GM21423 (cell line): ENCODE measurements around the gene ZNF91.
A peak's percentile ranks its signal among the peaks of the same experiment; 100 is the strongest.
"Not testable (repeated sequence)": the region's sequence is repeated elsewhere in the genome, so short reads cannot be mapped to it uniquely, and the experiment has no call there.

Experiments used
- ATAC-seq: cut with Tn5 transposase; IDR thresholded peaks from one replicate; pipeline ENCODE4 v1.9.1; 2021; ENCODE audit warnings: mild to moderate bottlenecking, moderate library complexity; ENCODE audit not compliant: unreplicated experiment

Gene ZNF91

GRCh38 chr19:23395041-23395721 lies at the start of gene ZNF91:
TSS of gene ZNF91 (minus strand) at chr19:23395471. CDS start at chr19:23395354, 117 bp downstream.
- ATAC-seq, result peak; percentile 97

GRCh38 chr19:23440791-23441190 lies 45.5 kb upstream of the ZNF91 start:
- no peak for ATAC-seq

GRCh38 chr19:23440207-23440606 lies 44.9 kb upstream of the ZNF91 start:
- no peak for ATAC-seq

GRCh38 chr19:23439623-23440022 lies 44.4 kb upstream of the ZNF91 start:
- no peak for ATAC-seq

GRCh38 chr19:23437901-23438300 lies 42.6 kb upstream of the ZNF91 start:
- ATAC-seq, result no peak

GRCh38 chr19:23436944-23437343 lies 41.7 kb upstream of the ZNF91 start:
- no peak for ATAC-seq

- no peak for ATAC-seq
These were observed 41.0 kb upstream of the ZNF91 start for GRCh38 chr19:23436318-23436717.

GRCh38 chr19:23420824-23421223 lies 25.6 kb upstream of the ZNF91 start:
- no peak for ATAC-seq

- not testable (repeated sequence) for ATAC-seq
These were observed 24.0 kb upstream of the ZNF91 start for GRCh38 chr19:23419261-23419660.

- no peak for ATAC-seq
These were observed 20.4 kb upstream of the ZNF91 start for GRCh38 chr19:23415561-23416191.

GRCh38 chr19:23415034-23415433 lies 19.8 kb upstream of the ZNF91 start:
- no peak for ATAC-seq

GRCh38 chr19:23410155-23410554 lies 14.9 kb upstream of the ZNF91 start:
- ATAC-seq, result no peak

- ATAC-seq, result no peak
These were observed 14.2 kb upstream of the ZNF91 start for GRCh38 chr19:23409392-23410048.

- ATAC-seq, result no peak
These were observed 12.4 kb upstream of the ZNF91 start for GRCh38 chr19:23407616-23408133.

GRCh38 chr19:23406721-23407120 lies 11.4 kb upstream of the ZNF91 start:
- no peak for ATAC-seq

GRCh38 chr19:23406091-23406490 lies 10.8 kb upstream of the ZNF91 start:
- no peak for ATAC-seq

- ATAC-seq, result no peak
These were observed 9.4 kb upstream of the ZNF91 start for GRCh38 chr19:23404676-23405075.

GRCh38 chr19:23403581-23404324 lies 8.5 kb upstream of the ZNF91 start:
- no peak for ATAC-seq

- no peak for ATAC-seq
These were observed 7.8 kb upstream of the ZNF91 start for GRCh38 chr19:23403052-23403451.

- no peak for ATAC-seq
These were observed 7.1 kb upstream of the ZNF91 start for GRCh38 chr19:23402388-23402787.

GRCh38 chr19:23401086-23401610 lies 5.9 kb upstream of the ZNF91 start:
- ATAC-seq, result no peak
